GM18870 (cell line): ENCODE results near the gene PI16.
"Not testable (repeated sequence)": the region's sequence is repeated elsewhere in the genome, so short reads cannot be mapped to it uniquely, and the experiment has no call there.

Experiments
- ATAC-seq: cut with Tn5 transposase; IDR thresholded peaks from one replicate; pipeline ENCODE4 v1.9.1; 2021; ENCODE audit warnings: moderate library complexity; ENCODE audit not compliant: unreplicated experiment

The PI16 gene

GRCh38 chr6:36927691-36928546 is 26.6 kb upstream of the PI16 start:
- ATAC-seq, result no peak

- no peak for ATAC-seq
These were observed 26.0 kb upstream of the PI16 start for GRCh38 chr6:36928547-36928918.

- ATAC-seq, result no peak
These were observed 25.4 kb upstream of the PI16 start for GRCh38 chr6:36929152-36929551.

GRCh38 chr6:36929607-36930006 is 24.9 kb upstream of the PI16 start:
- no peak for ATAC-seq

GRCh38 chr6:36930483-36930882 is 24.1 kb upstream of the PI16 start:
- no peak for ATAC-seq

- ATAC-seq, result no peak
These were observed 21.4 kb upstream of the PI16 start for GRCh38 chr6:36933102-36933501.

GRCh38 chr6:36933519-36933918 is 21.0 kb upstream of the PI16 start:
- no peak for ATAC-seq

- no peak for ATAC-seq
These were observed 19.6 kb upstream of the PI16 start for GRCh38 chr6:36934901-36935300.

- ATAC-seq, result no peak
These were observed 17.7 kb upstream of the PI16 start for GRCh38 chr6:36936824-36937223.

- ATAC-seq, result no peak
These were observed 16.6 kb upstream of the PI16 start for GRCh38 chr6:36937896-36938295.

GRCh38 chr6:36938536-36938935 is 16.0 kb upstream of the PI16 start:
- ATAC-seq, result no peak

GRCh38 chr6:36939005-36939404 is 15.5 kb upstream of the PI16 start:
- not testable (repeated sequence) for ATAC-seq

- ATAC-seq, result no peak
These were observed 14.5 kb upstream of the PI16 start for GRCh38 chr6:36940027-36940426.

- not testable (repeated sequence) for ATAC-seq
These were observed 13.0 kb upstream of the PI16 start for GRCh38 chr6:36941561-36941960.

GRCh38 chr6:36942329-36942728 is 12.2 kb upstream of the PI16 start:
- ATAC-seq, result not testable (repeated sequence)

GRCh38 chr6:36944650-36945049 is 9.9 kb upstream of the PI16 start:
- no peak for ATAC-seq

- ATAC-seq, result no peak
These were observed 9.2 kb upstream of the PI16 start for GRCh38 chr6:36945301-36945700.

- no peak for ATAC-seq
These were observed 8.0 kb upstream of the PI16 start for GRCh38 chr6:36946526-36946925.

- no peak for ATAC-seq
These were observed 6.8 kb upstream of the PI16 start for GRCh38 chr6:36947570-36948351.

- ATAC-seq, result not testable (repeated sequence)
These were observed 5.5 kb upstream of the PI16 start for GRCh38 chr6:36949076-36949475.

- ATAC-seq, result no peak
These were observed 4.9 kb upstream of the PI16 start for GRCh38 chr6:36949636-36950035.

- ATAC-seq, result no peak
These were observed 642 bp upstream of the PI16 start for GRCh38 chr6:36953931-36954261.
